Mesendoderm (in vitro differentiated cells): ENCODE results near the gene ENAM.
"Not testable (repeated sequence)": the region's sequence is repeated elsewhere in the genome, so short reads cannot be mapped to it uniquely, and the experiment has no call there.

ENCODE experiments used
- DNase-seq: peaks from one replicate; pipeline ENCODE4 v3.0.0; 2013
- H2AK5ac ChIP-seq: 2 replicates; pipeline ENCODE4 v1.6.1; 2013; ENCODE audit warnings: low read length, inconsistent platforms
- H2BK120ac ChIP-seq: 2 replicates; pipeline ENCODE4 v1.6.1; 2013; ENCODE audit warnings: low read depth, mild to moderate bottlenecking, low read length, moderate library complexity, mixed read lengths
- H2BK15ac ChIP-seq: replicated peaks from 2 replicates; pipeline ENCODE4 v1.6.1; 2013; ENCODE audit warnings: low read depth, mild to moderate bottlenecking, moderate library complexity
- H2BK5ac ChIP-seq: 2 replicates; pipeline ENCODE4 v1.6.1; 2013; ENCODE audit warnings: low read length, inconsistent platforms
- H3K18ac ChIP-seq: 2 replicates; pipeline ENCODE4 v1.6.1; 2013; ENCODE audit warnings: mild to moderate bottlenecking, low read length, mixed read lengths
- H3K23ac ChIP-seq: one replicate; pipeline ENCODE4 v1.6.1; 2013; ENCODE audit warnings: low read length
- H3K27ac ChIP-seq: 2 replicates; pipeline ENCODE4 v1.5.1; 2013; ENCODE audit warnings: low read depth, mild to moderate bottlenecking, inconsistent platforms, low read length, moderate library complexity
- H3K27me3 ChIP-seq: 2 replicates; pipeline ENCODE4 v1.6.1; 2013; ENCODE audit warnings: low read length, control low read depth, mild to moderate bottlenecking, inconsistent platforms; ENCODE audit not compliant: insufficient read depth, poor library complexity
- H3K36me3 ChIP-seq: 2 replicates; pipeline ENCODE4 v1.6.1; 2013; ENCODE audit warnings: low read length, inconsistent platforms; ENCODE audit not compliant: control insufficient read depth, insufficient read depth
- H3K4ac ChIP-seq: one replicate; pipeline ENCODE4 v1.6.1; 2013; ENCODE audit warnings: low read depth, mild to moderate bottlenecking, low read length, moderate library complexity
- H3K4me1 ChIP-seq: 2 replicates; pipeline ENCODE4 v1.6.1; 2013; ENCODE audit warnings: low read depth, low read length, inconsistent platforms; ENCODE audit not compliant: control insufficient read depth
- H3K4me2 ChIP-seq: 2 replicates; pipeline ENCODE4 v1.6.1; 2013; ENCODE audit warnings: low read length
- H3K4me3 ChIP-seq: 2 replicates; pipeline ENCODE4 v1.5.1; 2013; ENCODE audit warnings: mild to moderate bottlenecking, low read length
- H3K56ac ChIP-seq: one replicate; pipeline ENCODE4 v1.6.1; 2013; ENCODE audit warnings: low read length
- H3K79me1 ChIP-seq: 2 replicates; pipeline ENCODE4 v1.6.1; 2013; ENCODE audit warnings: low read length, inconsistent platforms
- H3K79me2 ChIP-seq: 2 replicates; pipeline ENCODE4 v1.6.1; 2013; ENCODE audit warnings: mild to moderate bottlenecking, low read length; ENCODE audit not compliant: control insufficient read depth, insufficient read depth
- H3K9ac ChIP-seq: 2 replicates; pipeline ENCODE4 v1.6.1; 2013; ENCODE audit warnings: low read length, inconsistent platforms
- H4K5ac ChIP-seq: one replicate; pipeline ENCODE4 v1.6.1; 2013; ENCODE audit warnings: low read length
- H4K8ac ChIP-seq: one replicate; pipeline ENCODE4 v1.6.1; 2013; ENCODE audit warnings: low read depth, mild to moderate bottlenecking, control low read depth, low read length, moderate library complexity
- WGBS: extraction: QIAGEN DNeasy Blood & Tissue Kit; methylation state at CpG from one replicate; pipeline ENCODE4 v1.1.7; 2013; ENCODE audit warnings: low lambda C conversion rate, missing lambda C conversion rate; ENCODE audit not compliant: insufficient coverage; ENCODE audit errors: extremely low coverage; 5-methylcytosine and 5-hydroxymethylcytosine counted together

Gene ENAM

GRCh38 chr4:70630162-70630561, 1.6 kb downstream of the ENAM start:
- H3K79me2 ChIP-seq, result no peaks in the 10 kb centered on the region
- no peak overlapping the region for H2BK15ac ChIP-seq
- no peak for DNase-seq
- no peak overlapping the region for H2BK5ac ChIP-seq
- WGBS, result no CpG with 5 or more reads among the region's 3 CpGs
- H3K18ac ChIP-seq, result no peak overlapping the region
- no peak overlapping the region for H3K4ac ChIP-seq
- no peaks in the 10 kb centered on the region for H3K79me1 ChIP-seq
- H3K4me2 ChIP-seq, result no peak overlapping the region
- H4K8ac ChIP-seq, result no peak overlapping the region
- no peaks in the 10 kb centered on the region for H3K27me3 ChIP-seq
- H3K36me3 ChIP-seq, result no peaks in the 10 kb centered on the region
- no peak overlapping the region for H3K9ac ChIP-seq
- H3K56ac ChIP-seq, result no peak overlapping the region
- no peak overlapping the region for H2BK120ac ChIP-seq
- no peak overlapping the region for H3K4me3 ChIP-seq
- no peak overlapping the region for H3K23ac ChIP-seq
- no peak overlapping the region for H3K27ac ChIP-seq
- no peak overlapping the region for H4K5ac ChIP-seq
- no peak overlapping the region for H2AK5ac ChIP-seq
- H3K4me1 ChIP-seq, result no peaks in the 10 kb centered on the region

- Histone ChIP-seq H3K56ac (no peak overlapping the region), H4K8ac (no peak overlapping the region), H3K79me1 (no peaks in the 10 kb centered on the region), H2BK120ac (no peak overlapping the region), H3K4me3 (no peak overlapping the region), H3K4ac (no peak overlapping the region), H3K18ac (no peak overlapping the region), H3K23ac (no peak overlapping the region), H3K4me2 (no peak overlapping the region), H3K27me3 (no peaks in the 10 kb centered on the region), H2BK15ac (no peak overlapping the region), H2AK5ac (no peak overlapping the region), H4K5ac (no peak overlapping the region), H3K79me2 (no peaks in the 10 kb centered on the region), H3K9ac (no peak overlapping the region), H2BK5ac (no peak overlapping the region), H3K36me3 (no peaks in the 10 kb centered on the region), H3K27ac (no peak overlapping the region), H3K4me1 (no peaks in the 10 kb centered on the region)
- peak; percentile 19 for DNase-seq
- no CpG with 5 or more reads among the region's 1 CpG for WGBS
Measured at GRCh38 chr4:70632028-70632427, 3.5 kb downstream of the ENAM start.

DNA sequence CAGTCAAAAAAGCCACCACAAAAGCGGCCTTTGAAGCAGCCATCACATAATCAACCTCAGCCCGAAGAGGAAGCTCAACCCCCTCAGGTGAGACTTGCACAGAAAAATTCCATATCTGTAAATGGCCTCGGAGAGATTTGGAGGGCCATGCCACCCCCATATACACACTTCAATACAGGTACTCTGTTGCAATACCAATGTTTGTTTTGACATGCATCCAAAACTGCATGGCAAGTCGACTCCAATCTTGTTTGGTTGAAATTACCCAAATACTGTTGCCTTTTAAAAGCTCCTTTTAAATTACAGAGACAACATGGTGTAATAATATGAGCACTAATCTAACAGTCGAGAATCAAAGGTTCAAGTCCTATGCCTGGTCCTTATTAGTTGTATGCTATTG, 5.9 kb downstream of the ENAM start:
- Histone ChIP-seq H2AK5ac (no peak overlapping the region), H3K4me3 (no peak overlapping the region), H3K79me2 (no peaks in the 10 kb centered on the region), H3K27ac (no peak overlapping the region), H3K36me3 (no peaks in the 10 kb centered on the region), H2BK5ac (no peak overlapping the region), H3K4me1 (no peaks in the 10 kb centered on the region), H3K4me2 (no peak overlapping the region), H3K23ac (no peak overlapping the region), H3K79me1 (no peaks in the 10 kb centered on the region), H3K27me3 (no peaks in the 10 kb centered on the region), H3K9ac (no peak overlapping the region), H4K8ac (no peak overlapping the region), H2BK120ac (no peak overlapping the region), H2BK15ac (no peak overlapping the region), H3K56ac (no peak overlapping the region), H3K18ac (no peak overlapping the region), H3K4ac (no peak overlapping the region), H4K5ac (no peak overlapping the region)
- WGBS, result no CpG with 5 or more reads among the region's 5 CpGs
- no peak for DNase-seq

DNA sequence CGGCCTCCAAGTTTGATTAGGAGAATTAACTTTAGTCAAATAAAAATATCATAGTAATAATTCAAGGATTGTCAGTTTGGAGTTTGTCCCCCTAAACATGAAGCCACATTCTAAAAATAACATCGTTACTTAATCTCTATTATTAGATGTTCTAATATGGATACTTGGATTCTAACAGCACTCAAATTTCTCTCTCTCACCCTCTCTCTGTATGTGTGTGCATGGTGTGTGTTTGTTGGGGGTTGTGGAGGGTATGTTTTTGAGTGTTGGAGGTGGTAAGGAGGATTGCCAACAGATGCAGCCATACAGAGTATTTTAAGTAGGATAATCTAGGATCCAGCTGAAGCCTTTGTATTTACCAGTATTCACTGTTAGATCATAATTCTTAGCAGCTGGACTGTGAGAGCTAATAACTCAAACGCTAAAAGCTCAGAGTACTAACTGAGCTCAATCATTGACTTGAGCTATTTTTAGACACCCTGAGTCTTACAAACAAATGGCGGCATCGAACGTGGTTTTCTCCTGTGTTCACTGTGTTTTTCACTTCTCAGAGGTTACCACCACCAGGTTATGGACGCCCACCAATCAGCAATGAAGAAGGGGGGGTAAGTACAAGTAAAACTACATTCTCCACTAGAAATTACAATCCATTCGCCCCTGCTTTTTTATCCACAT, 8.8 kb downstream of the ENAM start:
- no peak overlapping the region for H2AK5ac ChIP-seq
- no peaks in the 10 kb centered on the region for H3K79me1 ChIP-seq
- no peaks in the 10 kb centered on the region for H3K36me3 ChIP-seq
- H3K23ac ChIP-seq, result no peak overlapping the region
- no peak overlapping the region for H3K18ac ChIP-seq
- no peaks in the 10 kb centered on the region for H3K79me2 ChIP-seq
- H3K4me3 ChIP-seq, result no peak overlapping the region
- no peak overlapping the region for H3K4ac ChIP-seq
- DNase-seq, result no peak
- H2BK120ac ChIP-seq, result no peak overlapping the region
- H2BK15ac ChIP-seq, result no peak overlapping the region
- no peak overlapping the region for H3K4me2 ChIP-seq
- H4K5ac ChIP-seq, result no peak overlapping the region
- H3K27ac ChIP-seq, result no peak overlapping the region
- H3K56ac ChIP-seq, result no peak overlapping the region
- H3K4me1 ChIP-seq, result no peaks in the 10 kb centered on the region
- no CpG with 5 or more reads among the region's 8 CpGs for WGBS
- no peak overlapping the region for H4K8ac ChIP-seq
- H3K27me3 ChIP-seq, result no peaks in the 10 kb centered on the region
- no peak overlapping the region for H3K9ac ChIP-seq
- no peak overlapping the region for H2BK5ac ChIP-seq

DNA sequence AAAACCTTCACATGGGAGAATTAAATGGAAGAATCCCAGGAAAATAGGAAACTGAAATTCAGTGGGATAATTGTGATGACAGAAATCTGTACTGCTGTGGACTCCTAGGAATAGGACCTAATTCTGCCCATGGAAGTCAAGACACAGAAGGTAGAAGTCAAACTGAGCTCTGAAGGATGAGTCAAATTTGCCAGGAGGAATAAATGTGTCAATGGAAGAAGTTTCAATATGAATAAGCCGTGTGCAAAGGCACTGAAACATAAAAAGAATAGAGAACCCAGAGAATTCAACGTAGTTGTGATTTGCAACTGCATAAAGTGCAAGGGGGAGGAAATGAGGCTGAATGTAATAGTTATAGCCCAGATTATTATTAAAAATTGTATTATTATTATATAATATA, 11.6 kb downstream of the ENAM start:
- no peak overlapping the region for H3K27ac ChIP-seq
- H2BK15ac ChIP-seq, result no peak overlapping the region
- no peak for DNase-seq
- H3K9ac ChIP-seq, result no peak overlapping the region
- H4K5ac ChIP-seq, result no peak overlapping the region
- no peaks in the 10 kb centered on the region for H3K4me1 ChIP-seq
- no peak overlapping the region for H2BK120ac ChIP-seq
- no peak overlapping the region for H2AK5ac ChIP-seq
- no peaks in the 10 kb centered on the region for H3K36me3 ChIP-seq
- H3K4ac ChIP-seq, result no peak overlapping the region
- H3K79me1 ChIP-seq, result no peaks in the 10 kb centered on the region
- no peak overlapping the region for H2BK5ac ChIP-seq
- WGBS, result no CpG with 5 or more reads among the region's 2 CpGs
- H3K56ac ChIP-seq, result no peak overlapping the region
- no peak overlapping the region for H3K23ac ChIP-seq
- no peak overlapping the region for H3K18ac ChIP-seq
- H3K4me2 ChIP-seq, result no peak overlapping the region
- no peaks in the 10 kb centered on the region for H3K79me2 ChIP-seq
- H3K27me3 ChIP-seq, result no peaks in the 10 kb centered on the region
- no peak overlapping the region for H4K8ac ChIP-seq
- H3K4me3 ChIP-seq, result no peak overlapping the region

DNA sequence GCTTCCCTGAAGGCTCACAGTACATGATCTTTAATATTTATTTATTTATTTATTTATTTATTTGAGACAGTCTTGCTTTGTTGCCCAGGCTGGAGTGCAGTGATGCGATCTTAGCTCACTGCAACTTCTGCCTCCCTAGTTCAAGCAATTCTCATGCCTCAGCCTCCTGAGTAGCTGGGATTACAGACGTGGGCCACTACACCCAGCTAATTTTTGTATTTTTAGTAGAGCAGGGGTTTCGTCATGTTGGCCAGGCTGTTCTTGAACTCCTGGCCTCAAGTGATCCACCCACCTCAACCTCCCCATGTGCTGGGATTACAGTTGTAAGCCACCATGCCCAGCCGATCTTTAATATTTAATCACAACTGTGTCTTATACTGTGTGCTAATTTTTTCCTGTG, 22.2 kb downstream of the ENAM start:
- not testable (repeated sequence) for H3K27me3 ChIP-seq, H3K4me2 ChIP-seq, H4K5ac ChIP-seq, DNase-seq, H3K4me3 ChIP-seq, H3K18ac ChIP-seq, H3K27ac ChIP-seq, H3K4ac ChIP-seq, H2BK15ac ChIP-seq, H2AK5ac ChIP-seq, H3K9ac ChIP-seq, H3K4me1 ChIP-seq, H3K56ac ChIP-seq, H4K8ac ChIP-seq, H2BK5ac ChIP-seq, H2BK120ac ChIP-seq, H3K36me3 ChIP-seq, H3K79me1 ChIP-seq, H3K79me2 ChIP-seq, H3K23ac ChIP-seq
- WGBS, result no CpG with 5 or more reads among the region's 4 CpGs
